Renal pelvis (tissue), 12 donors: ENCODE results near the gene HUS1B. TPM values are rescaled to one million over a fixed set of nuclear protein-coding genes. Genes with fewer than 3 reads are reported as not detected.
"Not testable (repeated sequence)": the region's sequence is repeated elsewhere in the genome, so short reads cannot be mapped to it uniquely, and the experiment has no call there.

Experiments
- DNase-seq: peaks from one replicate; pipeline ENCODE4 v3.0.0-alpha.2; 2013
- long read RNA-seq, 16 experiments: transcript quantifications; one replicate each; lab custom pipeline, GENCODE V29; 2026
- polyA plus RNA-seq, 3 donors: library from polyadenylated mRNA; unstranded; fragments of 120-200 nt; gene quantifications; one replicate each; pipeline ENCODE4 v1.2.1, GENCODE V29; 2013; ENCODE audit not compliant: insufficient read length in 3 of 3

Gene HUS1B
- under 1 TPM in 2 of 3 donors, not detected in 1; 0.11 to 0.22 TPM for polyA plus RNA-seq
- long read RNA-seq, donor 1 = 0 reads
- long read RNA-seq, donor 2 = 0 reads
- long read RNA-seq, donor 3 = 0 reads
- long read RNA-seq, donor 4 = 0 reads
- long read RNA-seq, donor 5 = 0 reads
- long read RNA-seq, donor 6 = 0 reads
- long read RNA-seq, donor 7 = 0 reads
- long read RNA-seq, donor 8 = 0 reads
- long read RNA-seq, donor 9 = 0 reads
- long read RNA-seq, donor 10 = 0 reads
- long read RNA-seq, donor 11, partial matches to known transcripts = 0 of 1 reads
- long read RNA-seq, donor 11, other reads (novel, unspliced or antisense) = 0 of 1 reads
- long read RNA-seq, donor 12 = 0 reads
- long read RNA-seq, donor 13 = 0 reads
- long read RNA-seq, donor 14, partial matches to known transcripts = 0 of 1 reads
- long read RNA-seq, donor 14, other reads (novel, unspliced or antisense) = 0 of 1 reads
- long read RNA-seq, donor 15 = 0 reads
- long read RNA-seq, donor 16 = 0 reads

GRCh38 chr6:656460-657252 lies at the start of gene HUS1B:
Gene HUS1B, minus strand, starts transcription at chr6:657100. Its CDS starts 156 bp downstream, at chr6:656944.
- DNase-seq = no peak

- no peak for DNase-seq
Observed at GRCh38 chr6:706146-706545, 49.2 kb upstream of the HUS1B start.

- DNase-seq = no peak
Observed at GRCh38 chr6:705047-705446, 48.1 kb upstream of the HUS1B start.

GRCh38 chr6:704046-704445 lies 47.1 kb upstream of the HUS1B start:
- no peak for DNase-seq

- DNase-seq = no peak
Observed at GRCh38 chr6:703552-703951, 46.7 kb upstream of the HUS1B start.

- DNase-seq = no peak
Observed at GRCh38 chr6:701700-702479, 45.0 kb upstream of the HUS1B start.

- no peak for DNase-seq
Observed at GRCh38 chr6:701215-701614, 44.3 kb upstream of the HUS1B start.

GRCh38 chr6:700490-700889 lies 43.6 kb upstream of the HUS1B start:
- no peak for DNase-seq

GRCh38 chr6:699319-699718 lies 42.4 kb upstream of the HUS1B start:
- DNase-seq = no peak

GRCh38 chr6:694431-695126 lies 37.7 kb upstream of the HUS1B start:
- DNase-seq = not testable (repeated sequence)

- DNase-seq = no peak
Observed at GRCh38 chr6:693723-694009, 36.8 kb upstream of the HUS1B start.

- DNase-seq = peak; percentile 80
Observed at GRCh38 chr6:692858-693722, 36.2 kb upstream of the HUS1B start, which contains the start of gene EXOC2. Gene EXOC2, minus strand, starts transcription at chr6:693139. Its CDS starts 55,321 bp downstream, at chr6:637818.

- no peak for DNase-seq
Observed at GRCh38 chr6:692356-692851, 35.5 kb upstream of the HUS1B start.

GRCh38 chr6:689223-689622 lies 32.3 kb upstream of the HUS1B start:
- no peak for DNase-seq

GRCh38 chr6:686497-686896 lies 29.6 kb upstream of the HUS1B start:
- no peak for DNase-seq

- DNase-seq = no peak
Observed at GRCh38 chr6:684831-685636, 28.1 kb upstream of the HUS1B start.

GRCh38 chr6:683742-684440 lies 27.0 kb upstream of the HUS1B start:
- peak; percentile 84 for DNase-seq

- DNase-seq = no peak
Observed at GRCh38 chr6:680666-681340, 23.9 kb upstream of the HUS1B start.
